Lower lobe of right lung (tissue), 2 donors: Measurements from ENCODE around the gene SELL. TPM values are rescaled to one million over a fixed set of nuclear protein-coding genes. Genes with fewer than 3 reads are reported as not detected.
"Not testable (repeated sequence)": the region's sequence is repeated elsewhere in the genome, so short reads cannot be mapped to it uniquely, and the experiment has no call there.

Experiments
- ATAC-seq, 2 donors: fragments of 200-7000 bp; cut with Tn5 transposase; one replicate each; pipeline ENCODE4 v1.9.1; 2020 to 2022; ENCODE audit warnings: mild to moderate bottlenecking in 2 of 2, moderate library complexity in 2 of 2
- DNase-seq: peaks from one replicate; pipeline ENCODE4 v3.0.0-alpha.2; 2020
- H3K27ac ChIP-seq: fragments of 200-600 bp; one replicate; pipeline ENCODE4 v1.8.0; 2022
- H3K27me3 ChIP-seq: fragments of 200-600 bp; one replicate; pipeline ENCODE4 v1.8.0; 2022; ENCODE audit warnings: low read depth
- H3K36me3 ChIP-seq: fragments of 200-600 bp; one replicate; pipeline ENCODE4 v1.8.0; 2022; ENCODE audit warnings: mild to moderate bottlenecking
- H3K4me1 ChIP-seq: fragments of 200-600 bp; one replicate; pipeline ENCODE4 v1.8.0; 2022
- H3K4me3 ChIP-seq: fragments of 200-600 bp; one replicate; pipeline ENCODE4 v1.8.0; 2022; ENCODE audit warnings: mild to moderate bottlenecking
- H3K9me3 ChIP-seq: fragments of 200-600 bp; one replicate; pipeline ENCODE4 v1.8.0; 2022
- intact Hi-C: fragments of 100-400 bp; cut with DNase I; formaldehyde crosslinking; loops from one replicate; pipeline ENCODE4 v1.11.0; 2022
- total RNA-seq: library from RNA; stranded (reverse); fragmentation: NEBNext Ultra II Directional; extraction: Animal tissue kit (Norgen Biotek cat#: 25700); gene quantifications from one replicate; pipeline ENCODE4 v1.2.1, GENCODE V29; 2021
- TF ChIP-seq, protein P1 (sequence below): fragments of 200-600 bp; IDR thresholded peaks from one replicate; pipeline ENCODE4 v1.8.0; 2022; ENCODE audit warnings: antibody characterized with exemption, mild to moderate bottlenecking
- donor health status: DM: no; HTN: yes; CAD: no; lungs with severe emphysema.

SELL gene
- total RNA-seq, 1 donor from 2014 or later = 23.8 TPM

DNA sequence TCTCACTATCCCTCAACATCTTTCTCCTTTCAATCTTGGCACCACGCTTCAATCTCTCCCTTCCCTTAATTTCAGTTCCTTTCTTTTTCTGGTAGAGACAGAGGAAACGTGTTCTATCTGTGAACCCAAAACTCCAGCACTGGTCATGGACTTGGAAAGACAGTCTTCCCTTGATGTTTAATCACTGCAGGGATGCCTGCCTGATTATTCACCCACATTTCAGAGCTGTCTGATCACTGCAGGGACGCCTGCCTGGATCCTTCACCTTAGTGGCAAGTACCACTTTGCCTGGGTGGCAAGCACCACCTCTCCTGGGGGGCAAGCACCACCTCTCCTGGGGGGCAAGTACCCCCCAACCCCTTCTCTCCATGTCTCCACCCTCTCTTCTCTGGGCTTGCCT lies 27.8 kb downstream of the SELL start:
- Histone ChIP-seq H3K36me3 (no peaks in the 10 kb centered on the region), H3K9me3 (no peaks in the 10 kb centered on the region), H3K27me3 (no peaks in the 10 kb centered on the region), H3K27ac (no peak overlapping the region), H3K4me3 (no peak overlapping the region), H3K4me1 (no peaks in the 10 kb centered on the region)
- TF ChIP-seq, protein P1, sequence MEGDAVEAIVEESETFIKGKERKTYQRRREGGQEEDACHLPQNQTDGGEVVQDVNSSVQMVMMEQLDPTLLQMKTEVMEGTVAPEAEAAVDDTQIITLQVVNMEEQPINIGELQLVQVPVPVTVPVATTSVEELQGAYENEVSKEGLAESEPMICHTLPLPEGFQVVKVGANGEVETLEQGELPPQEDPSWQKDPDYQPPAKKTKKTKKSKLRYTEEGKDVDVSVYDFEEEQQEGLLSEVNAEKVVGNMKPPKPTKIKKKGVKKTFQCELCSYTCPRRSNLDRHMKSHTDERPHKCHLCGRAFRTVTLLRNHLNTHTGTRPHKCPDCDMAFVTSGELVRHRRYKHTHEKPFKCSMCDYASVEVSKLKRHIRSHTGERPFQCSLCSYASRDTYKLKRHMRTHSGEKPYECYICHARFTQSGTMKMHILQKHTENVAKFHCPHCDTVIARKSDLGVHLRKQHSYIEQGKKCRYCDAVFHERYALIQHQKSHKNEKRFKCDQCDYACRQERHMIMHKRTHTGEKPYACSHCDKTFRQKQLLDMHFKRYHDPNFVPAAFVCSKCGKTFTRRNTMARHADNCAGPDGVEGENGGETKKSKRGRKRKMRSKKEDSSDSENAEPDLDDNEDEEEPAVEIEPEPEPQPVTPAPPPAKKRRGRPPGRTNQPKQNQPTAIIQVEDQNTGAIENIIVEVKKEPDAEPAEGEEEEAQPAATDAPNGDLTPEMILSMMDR = no peak
- ATAC-seq = no peak
- no peak for DNase-seq
- intact Hi-C loops = no loop called here

DNA sequence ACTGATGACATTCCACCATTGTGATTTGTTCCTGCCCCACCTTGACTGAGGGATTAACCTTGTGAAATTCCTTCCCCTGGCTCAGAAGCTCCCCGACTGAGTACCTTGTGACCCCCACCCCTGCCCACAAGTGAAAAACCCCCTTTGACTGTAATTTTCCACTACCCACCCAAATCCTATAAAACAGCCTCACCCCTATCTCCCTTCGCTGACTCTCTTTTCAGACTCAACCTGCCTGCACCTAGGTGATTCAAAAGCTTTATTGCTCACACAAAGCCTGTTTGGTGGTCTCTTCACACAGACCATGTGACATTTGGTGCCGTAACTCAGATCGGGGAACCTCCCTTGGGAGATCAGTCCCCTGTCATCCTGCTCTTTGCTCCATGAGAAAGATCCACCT lies 28.3 kb downstream of the SELL start:
- H3K27me3 ChIP-seq, ATAC-seq, H3K4me3 ChIP-seq, H3K4me1 ChIP-seq, intact Hi-C loops, H3K9me3 ChIP-seq, DNase-seq, H3K27ac ChIP-seq, H3K36me3 ChIP-seq: not testable (repeated sequence)

DNA sequence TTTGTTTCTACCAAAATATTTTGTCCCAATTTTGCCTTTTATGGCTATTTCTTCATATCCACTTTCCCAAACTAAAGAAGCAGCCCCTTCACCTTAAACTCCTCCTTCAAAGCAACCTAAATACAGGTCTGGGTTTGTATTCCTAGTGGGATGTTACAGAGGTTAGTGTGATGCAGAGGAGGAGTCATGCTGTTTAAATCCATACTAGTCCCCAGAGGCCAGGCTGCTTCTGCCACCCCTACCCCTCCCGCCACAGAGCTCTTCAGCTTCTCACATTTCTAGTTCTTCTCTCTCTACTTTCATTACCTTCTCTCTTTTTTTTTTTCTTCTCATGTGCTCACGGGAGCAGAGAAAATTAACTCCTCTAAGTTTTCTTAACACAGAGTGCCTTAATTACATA lies 29.3 kb downstream of the SELL start:
- Histone ChIP-seq H3K27ac (no peak overlapping the region), H3K9me3 (no peaks in the 10 kb centered on the region), H3K4me3 (no peak overlapping the region), H3K36me3 (no peaks in the 10 kb centered on the region), H3K27me3 (no peaks in the 10 kb centered on the region), H3K4me1 (no peaks in the 10 kb centered on the region)
- intact Hi-C loops = no loop called here
- ATAC-seq (no peak), DNase-seq (no peak)
- TF ChIP-seq, protein P1 = no peak

DNA sequence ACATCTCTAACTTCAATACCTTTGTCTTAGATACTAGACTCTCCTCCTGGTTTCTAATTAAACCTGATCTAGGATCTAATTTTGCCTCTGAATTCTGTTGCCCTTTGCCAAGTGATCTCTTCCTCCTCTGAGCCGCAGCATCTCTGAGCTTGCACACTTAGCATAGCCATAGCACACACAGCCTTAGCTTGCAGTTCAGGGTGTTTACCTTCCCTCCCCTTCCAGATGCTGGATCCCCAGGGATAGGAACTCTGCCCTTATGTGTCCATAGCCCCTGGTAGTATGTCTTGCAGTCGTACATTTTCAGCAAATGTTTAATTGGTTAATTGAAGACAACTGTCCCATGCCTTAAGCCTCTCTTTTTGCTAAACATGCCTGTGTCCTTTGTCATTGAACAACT lies 30.3 kb downstream of the SELL start:
- H3K27ac ChIP-seq = no peak overlapping the region
- intact Hi-C loops = no loop called here
- no peaks in the 10 kb centered on the region for H3K27me3 ChIP-seq
- TF ChIP-seq, protein P1 = no peak
- ATAC-seq (no peak), DNase-seq (no peak)
- no peaks in the 10 kb centered on the region for H3K36me3 ChIP-seq
- no peaks in the 10 kb centered on the region for H3K9me3 ChIP-seq
- peaks cover 4% of the 10 kb centered on the region for H3K4me1 ChIP-seq
- no peak overlapping the region for H3K4me3 ChIP-seq

DNA sequence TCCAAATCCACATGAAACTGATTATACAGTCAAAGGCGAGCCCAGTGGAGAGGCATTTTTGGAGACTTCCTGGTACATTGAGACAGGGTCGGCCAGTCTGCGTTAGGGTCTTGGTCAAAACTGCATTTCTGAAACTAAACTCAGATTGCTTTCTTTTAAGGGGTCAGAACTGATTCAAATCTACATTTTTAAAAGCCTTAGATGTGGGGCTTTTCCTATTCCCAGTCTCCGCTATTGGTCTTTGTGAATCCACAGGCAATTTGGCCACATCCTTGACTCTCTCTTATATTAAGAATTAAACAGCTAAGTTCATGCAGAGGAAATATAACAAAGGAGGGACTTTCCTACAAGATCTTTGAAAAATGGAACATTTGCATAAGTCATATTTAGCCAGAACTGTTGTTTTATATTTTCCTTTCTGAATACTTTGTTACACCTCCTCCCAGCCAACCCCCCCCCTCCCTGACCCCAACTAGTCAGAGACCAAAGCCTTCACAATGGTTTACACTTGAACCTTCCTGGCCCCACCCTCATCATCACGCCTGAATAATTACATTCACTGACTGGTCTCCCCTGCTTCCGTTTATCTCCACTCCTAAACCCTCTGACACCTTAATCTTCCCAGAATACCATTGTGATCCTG lies 30.9 kb downstream of the SELL start:
- ATAC-seq (no peak), DNase-seq (no peak)
- intact Hi-C loops = no loop called here
- no peaks in the 10 kb centered on the region for H3K36me3 ChIP-seq
- TF ChIP-seq, protein P1 = no peak
- H3K4me1 ChIP-seq = peaks cover 5% of the 10 kb centered on the region
- no peak overlapping the region for H3K4me3 ChIP-seq
- H3K27me3 ChIP-seq = no peaks in the 10 kb centered on the region
- H3K27ac ChIP-seq = no peak overlapping the region
- H3K9me3 ChIP-seq = no peaks in the 10 kb centered on the region

DNA sequence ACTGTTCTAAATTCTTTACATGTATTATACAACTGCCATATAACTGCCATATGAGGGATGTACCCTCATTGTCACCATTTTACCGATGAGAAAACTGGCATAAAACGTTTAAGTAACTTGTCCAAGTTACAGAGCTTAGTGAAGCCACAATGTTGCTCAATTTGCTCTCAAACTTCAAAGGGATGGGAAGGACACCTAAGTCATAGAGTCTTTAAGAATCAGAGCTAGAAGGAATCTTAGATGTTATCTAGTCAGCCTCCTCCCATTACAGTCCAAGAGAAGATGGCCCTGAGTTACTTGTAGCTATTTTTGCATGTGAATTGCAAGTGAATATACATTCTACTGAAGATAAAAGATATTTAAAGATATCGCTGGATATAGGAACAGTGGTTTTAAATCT lies 31.7 kb downstream of the SELL start:
- intact Hi-C loops = no loop called here
- DNase-seq = no peak

More for the DNA sequence above, 31.7 kb downstream of the SELL start:
- no peak for ATAC-seq
- TF ChIP-seq, protein P1 = no peak
- H3K36me3 ChIP-seq = no peaks in the 10 kb centered on the region
- no peaks in the 10 kb centered on the region for H3K27me3 ChIP-seq
- H3K27ac ChIP-seq = no peak overlapping the region
- H3K4me3 ChIP-seq = no peak overlapping the region
- peaks cover 5% of the 10 kb centered on the region for H3K4me1 ChIP-seq
- H3K9me3 ChIP-seq = no peaks in the 10 kb centered on the region
